Caco-2 (cell line): Measurements from ENCODE around the gene PTCRA. TPM values are rescaled to one million over a fixed set of nuclear protein-coding genes. Genes with fewer than 3 reads are reported as not detected.
"Not testable (repeated sequence)": the region's sequence is repeated elsewhere in the genome, so short reads cannot be mapped to it uniquely, and the experiment has no call there.

Experiments
- BruUV-seq: library from RNA; stranded (reverse); fragments of 400-500 nt; replicated peaks from 2 replicates; lab custom pipeline; 2021; lab: Mats Ljungman, UMichigan
- CTCF ChIA-PET: fragments of 300-600 bp; sonication (Branson Sonifier 250); formaldehyde crosslinking; loops from one replicate; lab custom pipeline; 2022; ENCODE audit warnings: antibody characterized with exemption; lab: Charles Lee
- POLR2A ChIA-PET: fragments of 300-600 bp; sonication (Branson Sonifier 250); formaldehyde crosslinking; loops from one replicate; lab custom pipeline; 2022; ENCODE audit warnings: antibody characterized with exemption; lab: Charles Lee
- DNase-seq, 2 experiments: peaks; one replicate each; pipeline versions ENCODE4 v3.0.0 to v3.0.0-alpha.2; 2020 to 2022
- H3K27me3 ChIP-seq: replicated peaks from 2 replicates; pipeline ENCODE4 v1.6.0; 2011; ENCODE audit warnings: low read length; ENCODE audit not compliant: control insufficient read depth, insufficient read depth
- H3K36me3 ChIP-seq: 2 replicates; pipeline ENCODE4 v1.5.1; 2011; ENCODE audit warnings: low read length; ENCODE audit not compliant: control insufficient read depth, insufficient read depth
- H3K4me1 ChIP-seq: fragments of 250-450 bp; sonication (Bioruptor Pico); 2 replicates; pipeline ENCODE4 v1.5.1; 2020; ENCODE audit warnings: mild to moderate bottlenecking
- H3K4me3 ChIP-seq: 2 replicates; pipeline ENCODE4 v1.5.1; 2011; ENCODE audit warnings: low read depth, mild to moderate bottlenecking, control low read depth, low read length
- H3K9me3 ChIP-seq: fragments of 250-450 bp; sonication (Bioruptor Pico); 2 replicates; pipeline ENCODE4 v1.5.1; 2020; ENCODE audit warnings: mild to moderate bottlenecking, moderate library complexity
- H3K27ac Mint-ChIP-seq: one replicate; pipeline ENCODE4 v1.8.0; 2022; ENCODE audit warnings: mixed read lengths; ENCODE audit not compliant: unreplicated experiment
- H3K27me3 Mint-ChIP-seq: one replicate; pipeline ENCODE4 v1.8.0; 2022; ENCODE audit warnings: mixed read lengths; ENCODE audit not compliant: insufficient read depth, unreplicated experiment
- H3K36me3 Mint-ChIP-seq: one replicate; pipeline ENCODE4 v1.8.0; 2022; ENCODE audit warnings: mild to moderate bottlenecking, mixed read lengths; ENCODE audit not compliant: insufficient read depth, unreplicated experiment
- H3K4me1 Mint-ChIP-seq: one replicate; pipeline ENCODE4 v1.8.0; 2022; ENCODE audit warnings: low read depth, mixed read lengths; ENCODE audit not compliant: unreplicated experiment
- H3K4me3 Mint-ChIP-seq: one replicate; pipeline ENCODE4 v1.8.0; 2022; ENCODE audit warnings: mild to moderate bottlenecking, moderate library complexity, mixed read lengths; ENCODE audit not compliant: unreplicated experiment
- H3K9me3 Mint-ChIP-seq: one replicate; pipeline ENCODE4 v1.8.0; 2022; ENCODE audit warnings: mixed read lengths; ENCODE audit not compliant: unreplicated experiment
- intact Hi-C: fragments of 100-400 bp; cut with micrococcal nuclease; formaldehyde crosslinking; loops from one replicate; pipeline ENCODE4 v1.10.0; 2022; ENCODE audit not compliant: unreplicated experiment
- total RNA-seq: library from RNA; stranded (reverse); gene quantifications from 2 replicates; pipeline ENCODE4 v1.2.3, GENCODE V29; 2022
- TF ChIP-seq, protein P1 (sequence below), 2 experiments: fragments of 200-600 bp in 1 of 2; IDR thresholded peaks; 1 replicate in 1 of 2; 2 replicates in 1 of 2; pipeline versions ENCODE4 v1.5.1 to v1.8.0; 2011 to 2022; ENCODE audit warnings: antibody characterized with exemption in 1 of 2, control low read depth in 1 of 2, inconsistent platforms in 1 of 2, low read depth in 1 of 2, low read length in 1 of 2, mild to moderate bottlenecking in 1 of 2, moderate library complexity in 1 of 2; ENCODE audit not compliant: insufficient read depth in 1 of 2, severe bottlenecking in 1 of 2, unreplicated experiment in 1 of 2

PTCRA gene
- total RNA-seq, 1 experiment from 2014 or later, result not detected

DNA sequence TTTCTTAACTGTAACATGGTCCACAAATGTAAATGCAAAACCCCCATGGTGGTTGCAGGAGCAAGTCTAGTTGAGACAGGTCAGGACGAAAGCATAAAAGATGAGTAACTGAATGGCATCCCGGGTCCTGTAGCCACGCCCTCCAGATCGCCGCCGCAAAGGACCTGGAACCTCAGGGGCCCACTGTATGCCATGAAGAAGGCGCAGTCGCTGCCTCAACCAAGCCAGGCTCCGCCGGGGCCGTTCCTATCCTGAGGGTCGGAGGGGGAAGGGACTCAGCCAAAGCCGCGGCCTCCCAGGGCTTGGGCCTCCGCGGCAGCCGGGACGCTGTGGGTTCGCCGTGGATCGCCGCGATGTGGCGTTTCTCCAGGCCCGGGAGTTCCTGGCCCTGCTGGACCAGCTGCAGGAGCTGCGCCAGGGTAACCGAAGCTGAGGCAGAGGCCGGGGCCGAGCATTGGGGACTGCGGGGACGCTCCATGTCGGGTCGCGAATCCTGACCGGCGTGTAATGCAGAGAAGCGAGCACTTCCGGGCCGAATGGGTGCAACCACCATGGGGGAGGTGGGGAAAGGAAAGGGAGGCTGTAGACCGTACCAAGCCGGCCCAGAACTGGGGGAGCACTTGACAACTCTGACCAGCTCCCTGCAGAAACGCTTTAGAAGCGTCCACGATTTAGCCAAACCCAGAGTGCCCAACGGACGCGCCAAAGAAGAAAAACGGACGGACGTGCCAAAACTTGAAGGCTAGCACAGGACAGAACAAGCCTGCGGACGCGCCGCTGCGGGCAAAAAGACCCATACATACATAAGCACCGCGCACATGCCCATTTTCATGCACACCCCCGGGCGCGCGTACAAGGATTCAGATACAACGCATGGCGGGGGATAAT is 25.3 kb upstream of the PTCRA start:
- TF ChIP-seq, protein P1, sequence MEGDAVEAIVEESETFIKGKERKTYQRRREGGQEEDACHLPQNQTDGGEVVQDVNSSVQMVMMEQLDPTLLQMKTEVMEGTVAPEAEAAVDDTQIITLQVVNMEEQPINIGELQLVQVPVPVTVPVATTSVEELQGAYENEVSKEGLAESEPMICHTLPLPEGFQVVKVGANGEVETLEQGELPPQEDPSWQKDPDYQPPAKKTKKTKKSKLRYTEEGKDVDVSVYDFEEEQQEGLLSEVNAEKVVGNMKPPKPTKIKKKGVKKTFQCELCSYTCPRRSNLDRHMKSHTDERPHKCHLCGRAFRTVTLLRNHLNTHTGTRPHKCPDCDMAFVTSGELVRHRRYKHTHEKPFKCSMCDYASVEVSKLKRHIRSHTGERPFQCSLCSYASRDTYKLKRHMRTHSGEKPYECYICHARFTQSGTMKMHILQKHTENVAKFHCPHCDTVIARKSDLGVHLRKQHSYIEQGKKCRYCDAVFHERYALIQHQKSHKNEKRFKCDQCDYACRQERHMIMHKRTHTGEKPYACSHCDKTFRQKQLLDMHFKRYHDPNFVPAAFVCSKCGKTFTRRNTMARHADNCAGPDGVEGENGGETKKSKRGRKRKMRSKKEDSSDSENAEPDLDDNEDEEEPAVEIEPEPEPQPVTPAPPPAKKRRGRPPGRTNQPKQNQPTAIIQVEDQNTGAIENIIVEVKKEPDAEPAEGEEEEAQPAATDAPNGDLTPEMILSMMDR (IDR thresholded peaks at IDR 0.05; ENCODE audit: insufficient read depth in 1 of 2, low read depth in 1 of 2, low read length in 1 of 2, severe bottlenecking in 1 of 2, unreplicated experiment in 1 of 2), result no peak
- H3K36me3 Mint-ChIP-seq, result peaks cover 44% of the 10 kb centered on the region
- ChIA-PET POLR2A (interaction anchor here (0.5 to 1.9 kb wide), 7 partner anchors 11 to 230 kb away, joined by 3 to 13 read pairs (median 4); partner anchors contain the start of genes CNPY3, CUL7, KLHDC3 and RPL7L1), CTCF (interaction anchor here (0.6 to 1.0 kb wide), 2 partner anchors 11 to 216 kb away, joined by 4 to 9 read pairs; partner anchors contain the start of gene RPL7L1)
- H3K9me3 Mint-ChIP-seq, result no peaks in the 10 kb centered on the region
- H3K27me3 Mint-ChIP-seq, result no peaks in the 10 kb centered on the region
- peaks cover 15% of the 10 kb centered on the region for H3K4me1 Mint-ChIP-seq
- H3K4me3 Mint-ChIP-seq, result peak overlapping the region; percentile 94
- intact Hi-C loops, result loop anchor here (1.0 to 5.0 kb wide), 2 partner anchors 11 to 143 kb away; partner anchors contain the start of genes RPL7L1 and TBCC
- no peaks in the 10 kb centered on the region for H3K9me3 ChIP-seq
- TSS peak; percentile 89 for BruUV-seq
- H3K27ac Mint-ChIP-seq, result peak overlapping the region; percentile 89
- no peaks in the 10 kb centered on the region; the same call in 1 of the 2 replicates for H3K36me3 ChIP-seq
- peak overlapping the region; percentile 73 for H3K4me3 ChIP-seq
- no peaks in the 10 kb centered on the region for H3K27me3 ChIP-seq
- H3K4me1 ChIP-seq, result 0 out of 2 replicates have a peak, but pooled peaks cover 5% of the 10 kb centered on the region
- DNase-seq, result peak; percentile 95 to 96

DNA sequence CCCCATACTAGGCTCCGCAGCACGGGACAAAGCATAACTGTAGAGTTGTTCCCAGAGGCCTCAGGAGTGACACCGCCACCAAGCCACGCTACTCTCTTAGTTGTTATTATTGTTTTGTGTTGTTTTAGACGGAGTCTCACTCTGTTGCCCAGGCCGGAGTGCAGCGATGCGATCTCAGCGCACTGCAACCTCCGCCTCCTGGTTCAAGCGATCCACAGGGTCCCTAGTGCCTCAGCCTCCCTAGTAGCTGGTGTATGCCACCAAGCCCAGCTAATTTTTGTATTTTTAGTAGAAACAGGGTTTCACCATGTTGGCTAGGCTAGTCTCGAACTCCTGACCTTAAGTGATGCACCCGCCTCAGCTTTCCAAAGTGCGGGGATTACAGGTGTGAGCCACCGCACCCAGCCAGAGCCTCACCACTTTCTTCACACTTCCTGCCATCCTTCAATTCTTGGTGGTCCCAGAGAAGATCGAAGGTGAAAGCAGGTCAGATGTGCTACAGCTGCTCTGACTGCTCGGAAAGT is 24.6 kb upstream of the PTCRA start:
- H3K27me3 Mint-ChIP-seq, result no peaks in the 10 kb centered on the region
- BruUV-seq, result no TSS peak
- intact Hi-C loops, result loop anchor here (5.0 kb wide), 1 partner anchor 144 kb away; the partner anchor contains the start of gene TBCC

DNA sequence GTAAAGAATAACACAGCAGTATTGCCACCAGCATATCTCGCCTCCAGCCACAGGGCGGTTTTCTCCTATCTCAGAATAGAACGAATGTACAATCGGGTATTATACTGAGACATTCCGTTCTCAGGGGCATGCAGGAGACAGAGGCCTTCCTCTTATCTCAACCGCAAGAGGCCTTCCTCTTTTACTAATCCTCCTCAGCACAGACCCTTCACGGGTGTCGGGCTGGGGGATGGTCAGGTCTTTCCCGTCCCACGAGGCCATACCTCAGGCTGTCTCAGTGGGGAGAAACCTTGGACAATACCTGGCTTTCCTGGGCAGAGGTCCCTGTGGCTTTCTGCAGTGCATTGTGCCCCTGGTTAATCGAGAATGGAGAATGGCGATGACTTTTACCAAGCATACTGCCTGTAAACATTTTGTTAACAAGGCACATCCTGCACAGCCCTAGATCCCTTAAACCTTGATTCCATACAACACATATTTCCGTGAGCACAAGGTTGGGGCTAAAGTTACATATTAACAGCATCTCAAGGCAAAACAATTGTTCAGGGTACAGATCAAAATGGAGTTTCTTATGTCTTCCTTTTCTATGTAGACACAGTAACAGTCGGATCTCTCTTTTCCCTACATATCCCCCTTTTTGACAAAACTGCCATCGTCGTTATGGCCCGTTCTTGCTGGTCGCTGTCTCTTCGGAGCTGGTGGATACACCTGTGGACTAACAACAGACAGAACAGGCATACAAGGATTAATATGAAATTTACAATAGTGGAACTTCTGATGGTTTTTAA is 21.6 kb upstream of the PTCRA start:
- H3K9me3 Mint-ChIP-seq, CTCF ChIA-PET, H3K27ac Mint-ChIP-seq, H3K4me3 ChIP-seq, H3K27me3 ChIP-seq, BruUV-seq, H3K27me3 Mint-ChIP-seq, H3K36me3 ChIP-seq, H3K4me1 ChIP-seq, DNase-seq, H3K4me3 Mint-ChIP-seq, H3K9me3 ChIP-seq, POLR2A ChIA-PET: not testable (repeated sequence)
- peaks cover 15% of the 10 kb centered on the region for H3K4me1 Mint-ChIP-seq
- H3K36me3 Mint-ChIP-seq, result peaks cover 16% of the 10 kb centered on the region
- intact Hi-C loops, result loop anchor here (5.0 kb wide), 1 partner anchor 147 kb away; the partner anchor contains the start of gene TBCC

More for the DNA sequence above, 24.6 kb upstream of the PTCRA start:
- H3K9me3 Mint-ChIP-seq, result no peaks in the 10 kb centered on the region
- CTCF ChIA-PET, result interaction anchor here (1.0 kb wide), 1 partner anchor 12 kb away, joined by 9 read pairs; the partner anchor contains the start of gene RPL7L1
- H3K4me3 Mint-ChIP-seq, result peak overlapping the region; percentile 94
- POLR2A ChIA-PET, result interaction anchor here (0.5 to 1.9 kb wide), 4 partner anchors 12 to 231 kb away, joined by 3 to 13 read pairs (median 4); partner anchors contain the start of genes CUL7 and RPL7L1
- H3K4me3 ChIP-seq, result peak overlapping the region; percentile 73
- H3K4me1 Mint-ChIP-seq, result peaks cover 15% of the 10 kb centered on the region
- TF ChIP-seq, protein P1 (IDR thresholded peaks at IDR 0.05; ENCODE audit: insufficient read depth in 1 of 2, low read depth in 1 of 2, low read length in 1 of 2, severe bottlenecking in 1 of 2, unreplicated experiment in 1 of 2), result no peak
- no peaks in the 10 kb centered on the region for H3K36me3 ChIP-seq
- peaks cover 37% of the 10 kb centered on the region for H3K36me3 Mint-ChIP-seq
- H3K27me3 ChIP-seq, result no peaks in the 10 kb centered on the region
- H3K9me3 ChIP-seq, result no peaks in the 10 kb centered on the region
- peak overlapping the region; percentile 89 for H3K27ac Mint-ChIP-seq
- no peak for DNase-seq
- 0 out of 2 replicates have a peak, but pooled peaks cover 5% of the 10 kb centered on the region for H3K4me1 ChIP-seq
